Measurements from ENCODE around the gene ZFP1.

The ZFP1 gene

GRCh38 chr16:75148311-75149195 is at the start of gene ZFP1:
Gene ZFP1, plus strand, starts transcription at chr16:75148524. Its CDS starts 4,428 bp downstream, at chr16:75152952.
- in situ Hi-C loops (cut with MboI; ENCODE audit: low sequenced_read_pairs), result no loop called here

- in situ Hi-C loops (cut with MboI; ENCODE audit: low sequenced_read_pairs), result no loop called here
Observed at GRCh38 chr16:75099075-75099667, 49.2 kb upstream of the ZFP1 start.

GRCh38 chr16:75099738-75100602 is 48.4 kb upstream of the ZFP1 start:
- in situ Hi-C loops (cut with MboI; ENCODE audit: low sequenced_read_pairs), result no loop called here

DNA sequence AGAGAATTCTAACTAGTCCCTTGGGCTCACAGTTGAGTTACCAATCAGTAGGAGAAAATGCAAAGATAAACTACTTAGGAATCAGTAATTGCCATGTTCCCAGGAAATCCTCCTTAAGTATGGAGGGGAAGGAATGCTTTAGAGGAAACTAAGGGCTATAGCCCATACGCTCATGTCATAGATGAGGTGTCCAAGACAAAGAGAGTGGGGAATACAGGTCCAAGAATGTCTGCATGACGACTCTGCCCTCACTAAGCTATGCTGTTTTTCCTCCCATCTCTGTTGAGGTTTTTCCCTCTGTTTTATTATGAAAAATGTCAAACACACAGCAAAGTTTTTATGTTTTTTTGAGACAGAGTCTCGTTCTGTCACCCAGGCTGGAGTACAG is 47.7 kb upstream of the ZFP1 start:
- in situ Hi-C loops (cut with MboI; ENCODE audit: low sequenced_read_pairs), result no loop called here

GRCh38 chr16:75101635-75102034 is 46.7 kb upstream of the ZFP1 start:
- in situ Hi-C loops (cut with MboI; ENCODE audit: low sequenced_read_pairs), result no loop called here

GRCh38 chr16:75102595-75102994 is 45.7 kb upstream of the ZFP1 start:
- in situ Hi-C loops (cut with MboI; ENCODE audit: low sequenced_read_pairs), result no loop called here

DNA sequence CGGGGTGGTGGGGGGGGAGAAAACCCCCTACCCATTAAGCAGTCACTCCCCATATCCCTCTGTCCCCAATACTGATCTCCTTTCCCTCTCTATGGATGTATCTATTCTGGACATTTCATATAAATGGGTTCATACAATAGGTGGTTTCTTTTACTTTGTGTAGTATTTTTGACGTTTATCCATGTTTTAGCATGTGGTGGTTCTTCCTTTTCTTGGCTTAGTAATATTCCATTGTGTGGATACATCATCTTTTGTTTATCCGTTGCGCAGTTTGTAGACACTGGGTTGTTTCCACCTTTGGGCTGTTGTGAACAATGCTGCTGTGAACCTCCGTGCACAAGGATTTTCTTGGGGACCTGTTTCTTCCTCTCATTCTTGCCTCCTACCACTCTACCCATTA is 44.3 kb upstream of the ZFP1 start:
- in situ Hi-C loops (cut with MboI; ENCODE audit: low sequenced_read_pairs), result no loop called here

DNA sequence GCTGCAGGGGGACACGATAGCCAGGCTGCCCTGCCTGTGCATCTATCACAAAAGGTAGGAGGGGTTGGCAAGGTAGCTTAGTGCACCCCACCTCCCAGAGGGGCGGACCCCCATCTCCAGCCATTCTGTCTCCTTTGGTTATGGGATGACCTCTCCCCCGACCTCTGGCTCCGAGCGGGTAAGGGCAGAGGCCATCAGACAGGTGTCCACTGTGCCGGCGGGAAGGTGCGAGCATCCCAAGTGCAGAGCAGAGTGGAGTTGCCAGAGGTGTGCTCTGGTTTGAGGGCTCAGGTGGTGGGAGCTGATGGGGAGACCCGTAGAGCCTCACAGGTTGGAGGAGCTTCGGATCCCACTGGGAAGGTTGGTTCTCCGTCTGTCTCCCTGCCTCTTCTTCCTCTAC is 43.5 kb upstream of the ZFP1 start:
- in situ Hi-C loops (cut with MboI; ENCODE audit: low sequenced_read_pairs), result no loop called here

- in situ Hi-C loops (cut with MboI; ENCODE audit: low sequenced_read_pairs), result no loop called here
Observed at GRCh38 chr16:75105306-75106061, 42.8 kb upstream of the ZFP1 start.

DNA sequence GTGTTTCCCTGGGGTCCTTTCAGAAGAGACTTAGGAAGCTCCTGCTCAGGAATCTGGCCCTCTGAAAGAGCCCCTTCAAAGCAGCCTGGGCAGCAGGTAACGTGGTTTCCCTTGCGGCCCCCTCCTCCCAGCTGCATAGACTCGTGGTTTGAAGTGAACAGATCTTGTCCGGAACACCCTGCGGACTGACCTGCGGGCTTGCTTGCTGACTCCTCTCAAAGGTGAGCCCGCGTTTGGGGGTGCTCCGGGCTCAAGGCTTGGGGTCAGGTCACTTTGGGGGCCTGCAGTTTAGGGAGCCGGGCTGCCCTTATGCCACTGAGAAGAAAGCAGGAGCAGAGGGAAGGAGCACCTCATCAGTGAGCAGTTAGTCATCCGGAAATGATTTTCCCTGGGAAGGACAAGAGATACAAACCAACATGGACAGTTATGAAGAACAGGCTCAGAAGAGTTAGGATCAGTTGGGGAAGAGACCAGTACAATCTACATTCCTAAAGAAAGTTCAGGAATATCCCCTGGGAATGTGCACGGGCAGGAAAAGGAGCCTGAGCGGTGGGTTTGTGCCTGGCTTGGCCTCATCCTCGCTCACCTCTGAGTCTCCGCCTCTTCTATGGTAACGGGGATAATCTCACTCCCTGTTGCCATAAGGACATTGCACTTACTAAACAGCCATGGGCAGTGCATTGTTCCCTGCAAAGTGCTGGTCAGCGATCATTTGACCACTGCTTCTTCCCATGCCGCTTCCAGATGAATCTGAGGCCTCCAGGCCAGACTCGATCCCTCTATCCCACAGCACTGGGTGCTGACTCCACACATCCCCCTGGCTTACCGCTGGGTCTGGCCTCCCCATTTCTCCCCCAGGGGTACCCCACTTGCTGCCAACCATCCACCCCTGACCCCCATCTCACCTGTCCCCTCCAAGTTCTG is 41.7 kb upstream of the ZFP1 start:
- in situ Hi-C loops (cut with MboI; ENCODE audit: low sequenced_read_pairs), result no loop called here

DNA sequence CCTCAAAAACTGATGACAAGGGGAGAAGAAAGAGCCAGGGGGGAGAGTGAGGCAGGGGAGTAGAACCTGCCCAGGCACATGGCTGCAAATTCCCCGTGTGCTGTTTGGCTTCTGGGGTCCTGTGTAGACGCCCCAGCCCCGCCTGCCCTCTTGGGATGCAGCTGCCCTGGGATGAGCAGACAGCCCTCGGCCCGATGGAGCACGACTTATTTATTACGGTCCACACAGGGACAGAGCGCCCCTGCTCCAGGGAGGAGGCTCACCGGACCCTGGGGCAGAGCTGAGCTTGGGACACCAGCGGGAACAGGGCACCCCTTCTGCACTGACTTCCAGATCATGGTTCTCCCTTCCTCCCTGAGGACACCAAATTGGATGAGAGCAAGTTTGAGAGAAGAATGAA is 40.8 kb upstream of the ZFP1 start:
- in situ Hi-C loops (cut with MboI; ENCODE audit: low sequenced_read_pairs), result no loop called here

- in situ Hi-C loops (cut with MboI; ENCODE audit: low sequenced_read_pairs), result no loop called here
Observed at GRCh38 chr16:75108792-75109731, 39.3 kb upstream of the ZFP1 start.

DNA sequence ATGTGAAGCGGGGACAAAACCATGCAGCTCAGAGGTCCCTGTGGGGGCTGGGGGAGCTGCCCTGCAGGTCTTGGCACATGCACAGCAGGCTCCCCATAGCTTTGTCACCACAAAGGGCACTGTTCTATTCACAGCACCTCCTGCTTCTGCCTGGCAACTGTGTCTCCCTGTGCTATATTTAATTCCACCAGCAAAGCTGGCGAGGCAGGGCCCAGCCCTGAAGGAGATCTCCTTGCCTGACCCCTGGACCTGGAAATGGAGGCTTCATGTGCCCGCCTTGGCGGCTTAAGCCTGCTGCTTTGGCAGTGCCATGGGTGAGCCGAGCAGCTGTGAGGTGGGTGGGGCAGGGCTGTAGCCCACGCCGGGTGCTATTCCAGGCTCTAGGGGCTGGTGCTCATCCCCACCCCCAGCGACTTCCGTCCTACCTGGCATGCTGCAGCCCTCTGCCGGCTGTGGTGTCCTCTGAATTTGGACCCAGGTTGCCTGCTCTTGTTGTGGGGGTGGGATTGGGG is 38.5 kb upstream of the ZFP1 start:
- in situ Hi-C loops (cut with MboI; ENCODE audit: low sequenced_read_pairs), result no loop called here

- in situ Hi-C loops (cut with MboI; ENCODE audit: low sequenced_read_pairs), result no loop called here
Observed at GRCh38 chr16:75110637-75111513, 37.4 kb upstream of the ZFP1 start.

DNA sequence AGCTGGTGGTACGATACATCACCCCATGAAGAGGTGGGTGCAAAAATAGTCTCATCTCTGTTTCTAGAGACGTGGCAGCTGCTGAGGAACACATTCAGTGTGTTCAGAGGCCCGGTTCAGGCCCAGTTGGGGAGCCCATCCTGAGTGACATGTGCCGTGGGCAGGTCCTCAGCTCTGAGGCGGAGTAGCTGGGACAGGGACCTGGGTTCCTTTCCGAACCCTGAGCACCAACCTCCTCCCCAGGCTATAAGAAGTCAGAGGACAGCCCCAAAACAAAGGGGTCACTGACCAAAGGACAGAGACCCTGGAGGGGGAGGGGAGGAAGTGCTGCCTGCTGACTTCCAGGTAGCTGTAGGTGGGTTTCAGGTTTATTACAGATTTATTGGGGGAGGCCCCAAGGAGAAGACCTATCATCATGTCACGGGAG is 36.8 kb upstream of the ZFP1 start:
- in situ Hi-C loops (cut with MboI; ENCODE audit: low sequenced_read_pairs), result no loop called here

- in situ Hi-C loops (cut with MboI; ENCODE audit: low sequenced_read_pairs), result no loop called here
Observed at GRCh38 chr16:75111961-75112733, 36.2 kb upstream of the ZFP1 start.

Data from HL-60/S4 (cell line).